ENCODE results near the gene KRTAP4-16. TPM values are rescaled to one million over a fixed set of nuclear protein-coding genes. Genes with fewer than 3 reads are reported as not detected.
"Not testable (repeated sequence)": the region's sequence is repeated elsewhere in the genome, so short reads cannot be mapped to it uniquely, and the experiment has no call there.

KRTAP4-16 gene
- total RNA-seq, 1 donor from 2014 or later: not detected

DNA sequence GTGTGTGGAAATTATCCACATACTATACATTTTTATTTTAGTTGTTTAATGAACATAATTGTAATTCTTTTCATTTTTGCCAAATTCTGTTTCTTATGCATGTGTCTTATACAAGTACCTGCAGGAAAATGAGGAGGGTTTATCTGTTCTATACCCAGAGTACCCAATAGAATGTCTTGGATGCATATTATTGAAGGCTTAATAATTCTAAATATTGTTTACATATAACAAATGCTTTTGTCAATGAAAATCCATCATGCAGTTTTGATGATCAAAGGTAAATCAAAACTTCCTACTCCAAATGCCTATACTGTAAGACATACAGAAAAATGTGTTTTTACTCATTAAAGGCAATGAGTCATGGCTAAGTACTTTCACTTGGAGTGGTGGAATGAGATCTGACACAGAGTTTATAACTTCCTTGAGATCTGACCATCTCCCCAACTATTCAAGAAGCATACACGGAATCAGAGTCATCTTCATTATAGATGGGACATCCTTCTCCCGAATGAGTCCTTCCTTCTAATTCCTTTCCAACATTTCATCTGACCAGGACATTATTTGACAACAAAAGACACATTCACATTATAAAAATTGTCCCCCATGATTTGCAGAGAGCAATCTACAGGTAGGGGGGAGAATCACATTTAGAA, 2.5 kb upstream of the KRTAP4-16 start:
- not testable (repeated sequence) for H4K20me1 ChIP-seq (ENCODE audit: low read depth); H3K27ac ChIP-seq; H3K27ac Mint-ChIP-seq

DNA sequence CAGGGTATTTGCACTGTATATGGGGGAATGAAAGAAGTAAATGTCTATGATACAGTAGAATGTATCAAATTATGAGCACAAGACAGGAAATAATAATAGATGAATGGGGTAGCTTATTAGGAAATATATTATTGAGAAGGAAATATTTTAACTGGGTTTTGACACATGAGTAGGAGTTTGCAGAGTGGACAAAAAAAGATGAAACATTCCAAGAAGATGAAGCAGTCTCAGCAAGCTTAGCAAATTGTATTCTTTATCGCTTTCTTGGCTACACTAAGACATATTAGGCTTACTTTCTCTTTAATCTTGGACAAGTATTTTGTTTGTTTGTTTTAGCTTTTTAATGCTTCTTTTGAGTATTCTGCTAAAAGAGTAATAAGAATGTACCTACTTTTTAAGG, 1.9 kb upstream of the KRTAP4-16 start:
- H3K9me3 ChIP-seq (ENCODE audit: low read depth): no peaks in the 10 kb centered on the region
- peaks cover 2% of the 10 kb centered on the region for H3F3A ChIP-seq (ENCODE audit: low read depth)
- no peak overlapping the region for H3K9ac ChIP-seq
- H2AFZ ChIP-seq (replicated peaks): no peak overlapping the region
- TF ChIP-seq EZH2phosphoT487 (IDR thresholded peaks at IDR 0.05): no peak
- TF ChIP-seq, protein P1, sequence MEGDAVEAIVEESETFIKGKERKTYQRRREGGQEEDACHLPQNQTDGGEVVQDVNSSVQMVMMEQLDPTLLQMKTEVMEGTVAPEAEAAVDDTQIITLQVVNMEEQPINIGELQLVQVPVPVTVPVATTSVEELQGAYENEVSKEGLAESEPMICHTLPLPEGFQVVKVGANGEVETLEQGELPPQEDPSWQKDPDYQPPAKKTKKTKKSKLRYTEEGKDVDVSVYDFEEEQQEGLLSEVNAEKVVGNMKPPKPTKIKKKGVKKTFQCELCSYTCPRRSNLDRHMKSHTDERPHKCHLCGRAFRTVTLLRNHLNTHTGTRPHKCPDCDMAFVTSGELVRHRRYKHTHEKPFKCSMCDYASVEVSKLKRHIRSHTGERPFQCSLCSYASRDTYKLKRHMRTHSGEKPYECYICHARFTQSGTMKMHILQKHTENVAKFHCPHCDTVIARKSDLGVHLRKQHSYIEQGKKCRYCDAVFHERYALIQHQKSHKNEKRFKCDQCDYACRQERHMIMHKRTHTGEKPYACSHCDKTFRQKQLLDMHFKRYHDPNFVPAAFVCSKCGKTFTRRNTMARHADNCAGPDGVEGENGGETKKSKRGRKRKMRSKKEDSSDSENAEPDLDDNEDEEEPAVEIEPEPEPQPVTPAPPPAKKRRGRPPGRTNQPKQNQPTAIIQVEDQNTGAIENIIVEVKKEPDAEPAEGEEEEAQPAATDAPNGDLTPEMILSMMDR (IDR thresholded peaks at IDR 0.05): no peak
- no peak for TF ChIP-seq EZH2 (IDR thresholded peaks at IDR 0.05)
- no peak overlapping the region for H3K4me2 ChIP-seq
- no peak overlapping the region for H3K27ac ChIP-seq
- DNase-seq (ENCODE audit: low spot score): no peak
- H3K27me3 ChIP-seq: no peaks in the 10 kb centered on the region
- Mint-ChIP-seq H3K36me3 (no peaks in the 10 kb centered on the region), H3K27ac (no peak overlapping the region), H3K27me3 (ENCODE audit: insufficient read depth, low read depth) (no peaks in the 10 kb centered on the region), H3K4me1 (no peaks in the 10 kb centered on the region), H3K4me3 (no peak overlapping the region), H3K9me3 (no peaks in the 10 kb centered on the region)
- H3K36me3 ChIP-seq: no peaks in the 10 kb centered on the region
- no peaks in the 10 kb centered on the region for H3K79me2 ChIP-seq (ENCODE audit: low read depth)
- H3K4me1 ChIP-seq: no peaks in the 10 kb centered on the region
- no peaks in the 10 kb centered on the region for H4K20me1 ChIP-seq (ENCODE audit: low read depth)
- no peak overlapping the region for H3K4me3 ChIP-seq

More for the DNA sequence above, 2.5 kb upstream of the KRTAP4-16 start:
- not testable (repeated sequence) for H3K4me1 ChIP-seq; H3K4me3 Mint-ChIP-seq; H3K36me3 Mint-ChIP-seq; H2AFZ ChIP-seq (replicated peaks); H3K36me3 ChIP-seq; H3K27me3 ChIP-seq; H3K27me3 Mint-ChIP-seq (ENCODE audit: insufficient read depth, low read depth); H3K9me3 ChIP-seq (ENCODE audit: low read depth); H3K9me3 Mint-ChIP-seq; H3K79me2 ChIP-seq (ENCODE audit: low read depth); DNase-seq (ENCODE audit: low spot score); H3F3A ChIP-seq (ENCODE audit: low read depth); H3K9ac ChIP-seq; H3K4me3 ChIP-seq; H3K4me2 ChIP-seq; H3K4me1 Mint-ChIP-seq

DNA sequence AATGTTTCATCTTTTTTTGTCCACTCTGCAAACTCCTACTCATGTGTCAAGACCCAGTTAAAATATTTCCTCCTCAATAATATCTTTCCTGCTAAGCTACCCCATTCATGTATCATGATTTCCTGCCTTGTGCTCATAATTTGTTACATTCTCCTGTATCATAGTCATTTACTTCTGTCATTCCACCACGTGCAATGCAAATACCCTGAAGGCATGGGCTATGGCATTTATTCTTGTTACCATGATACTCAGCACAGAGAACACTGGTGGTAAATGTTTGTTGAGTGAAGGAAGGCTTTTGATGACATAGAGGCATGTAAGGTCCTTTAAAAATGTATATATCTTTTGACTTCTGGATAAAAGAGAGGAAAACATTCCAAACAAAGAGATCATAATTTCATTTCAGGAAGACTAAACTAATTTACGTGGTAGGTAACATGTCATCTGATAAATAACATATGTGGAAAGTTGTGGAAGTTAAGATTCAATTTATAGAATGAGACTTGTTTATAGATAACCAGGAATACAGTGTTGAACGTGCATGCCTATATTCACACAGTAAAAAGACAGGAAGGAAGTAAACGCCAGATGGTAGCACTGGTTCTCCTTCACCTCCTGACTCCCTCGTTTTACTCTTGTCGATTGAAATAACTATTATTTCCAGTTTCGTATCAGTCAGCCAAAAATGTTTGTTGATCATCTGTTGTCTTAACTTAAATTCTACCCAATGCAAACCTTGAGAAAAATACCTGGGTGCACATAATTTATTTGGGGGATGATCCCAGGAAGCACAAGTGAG, 2.1 kb downstream of the KRTAP4-16 start:
- H3K4me2 ChIP-seq; H3K27me3 ChIP-seq; DNase-seq (ENCODE audit: low spot score); H3K4me3 ChIP-seq; H3K9ac ChIP-seq; H3K4me1 Mint-ChIP-seq; H3K27me3 Mint-ChIP-seq (ENCODE audit: insufficient read depth, low read depth); H3K79me2 ChIP-seq (ENCODE audit: low read depth); H3K27ac ChIP-seq; H3F3A ChIP-seq (ENCODE audit: low read depth); H3K4me1 ChIP-seq; H3K27ac Mint-ChIP-seq; H3K4me3 Mint-ChIP-seq; H4K20me1 ChIP-seq (ENCODE audit: low read depth); H3K36me3 Mint-ChIP-seq; H3K9me3 Mint-ChIP-seq; H3K9me3 ChIP-seq (ENCODE audit: low read depth); H2AFZ ChIP-seq (replicated peaks); H3K36me3 ChIP-seq: not testable (repeated sequence)

DNA sequence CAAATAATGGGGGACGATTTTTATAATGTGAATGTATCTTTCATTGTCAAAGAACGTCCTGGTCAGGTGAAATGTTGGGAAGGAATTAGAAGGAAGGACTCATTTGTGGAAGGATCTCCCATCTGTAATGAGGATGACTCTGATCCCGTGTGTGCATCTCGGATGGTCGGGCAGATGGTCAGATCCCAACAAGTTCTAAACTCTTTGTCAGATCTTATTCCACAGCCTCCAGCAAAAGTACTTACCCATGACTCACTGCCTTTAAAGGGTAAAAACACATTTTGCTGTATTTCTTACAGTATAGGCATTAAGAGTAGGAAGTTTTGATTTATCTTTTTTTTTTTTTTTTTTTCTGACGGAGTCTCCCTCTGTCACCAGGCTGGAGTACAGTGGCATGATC, 3.5 kb downstream of the KRTAP4-16 start:
- Mint-ChIP-seq H3K4me1 (no peaks in the 10 kb centered on the region), H3K27me3 (ENCODE audit: insufficient read depth, low read depth) (no peaks in the 10 kb centered on the region), H3K36me3 (no peaks in the 10 kb centered on the region), H3K27ac (no peak overlapping the region), H3K9me3 (no peaks in the 10 kb centered on the region), H3K4me3 (no peak overlapping the region)
- no peaks in the 10 kb centered on the region for H3K36me3 ChIP-seq
- no peaks in the 10 kb centered on the region for H3K4me1 ChIP-seq
- H3K27me3 ChIP-seq: no peaks in the 10 kb centered on the region
- no peaks in the 10 kb centered on the region for H3K79me2 ChIP-seq (ENCODE audit: low read depth)
- H3K4me2 ChIP-seq: no peak overlapping the region
- no peak overlapping the region for H3K27ac ChIP-seq
- no peak for DNase-seq (ENCODE audit: low spot score)
- TF ChIP-seq EZH2 (IDR thresholded peaks at IDR 0.05) (no peak), EZH2phosphoT487 (IDR thresholded peaks at IDR 0.05) (no peak)
- TF ChIP-seq, protein P1 (IDR thresholded peaks at IDR 0.05): no peak
- H3F3A ChIP-seq (ENCODE audit: low read depth): peaks cover 2% of the 10 kb centered on the region
- no peaks in the 10 kb centered on the region for H3K9me3 ChIP-seq (ENCODE audit: low read depth)
- no peak overlapping the region for H3K9ac ChIP-seq
- H2AFZ ChIP-seq (replicated peaks): no peak overlapping the region
- H4K20me1 ChIP-seq (ENCODE audit: low read depth): no peaks in the 10 kb centered on the region
- H3K4me3 ChIP-seq: no peak overlapping the region
